H1 (cell line): Measurements from ENCODE around the gene RPS6KA5. TPM values are rescaled to one million over a fixed set of nuclear protein-coding genes. Genes with fewer than 3 reads are reported as not detected.

Experiments used
- CTCF ChIA-PET: fragments of 300-600 bp; sonication (Branson Sonifier 250); formaldehyde crosslinking; loops from one replicate; lab custom pipeline; 2021; ENCODE audit not compliant: partially characterized antibody; lab: Charles Lee
- POLR2A ChIA-PET: fragments of 300-600 bp; sonication (Branson Sonifier 250); formaldehyde crosslinking; loops from one replicate; lab custom pipeline; 2021; ENCODE audit warnings: inconsistent platforms; ENCODE audit not compliant: partially characterized antibody; lab: Charles Lee
- DNase-seq, 2 experiments: peaks; one replicate each; pipeline versions ENCODE4 v3.0.0 to v3.0.0-alpha.2; 2010 to 2022; ENCODE audit warnings: low spot score in 2 of 2, low read depth in 1 of 2, mixed read lengths in 1 of 2
- FAIRE-seq: peaks from 2 replicates; lab custom pipeline; 2011; peaks lifted over from hg19 to GRCh38; lab: Jason Lieb, UNC
- H2AFZ ChIP-seq: 2 replicates; pipeline ENCODE4 v1.8.1; 2012; ENCODE audit warnings: low read length, inconsistent platforms
- H2AK5ac ChIP-seq: 2 replicates; pipeline ENCODE4 v1.6.1; 2013; ENCODE audit warnings: low read depth, low read length
- H2BK120ac ChIP-seq: replicated peaks from 2 replicates; pipeline ENCODE3; 2013; ENCODE audit warnings: low read depth, low read length, inconsistent platforms
- H2BK12ac ChIP-seq: 2 replicates; pipeline ENCODE4 v1.6.1; 2013; ENCODE audit warnings: low read depth, low read length
- H2BK15ac ChIP-seq: 2 replicates; pipeline ENCODE4 v1.6.1; 2013; ENCODE audit warnings: low read length
- H2BK20ac ChIP-seq: 2 replicates; pipeline ENCODE4 v1.6.1; 2013; ENCODE audit warnings: low read length
- H2BK5ac ChIP-seq: 2 replicates; pipeline ENCODE4 v1.6.1; 2013; ENCODE audit warnings: low read depth, low read length
- H3K14ac ChIP-seq: 2 replicates; pipeline ENCODE4 v1.6.1; 2013; ENCODE audit warnings: inconsistent platforms; ENCODE audit not compliant: insufficient read length
- H3K18ac ChIP-seq: 2 replicates; pipeline ENCODE4 v1.6.1; 2013; ENCODE audit warnings: low read length; ENCODE audit errors: extremely low read depth
- H3K23ac ChIP-seq: 2 replicates; pipeline ENCODE4 v1.6.1; 2013; ENCODE audit warnings: inconsistent platforms; ENCODE audit not compliant: insufficient read length
- H3K23me2 ChIP-seq: 2 replicates; pipeline ENCODE4 v1.6.1; 2013; ENCODE audit warnings: low read depth, low read length
- H3K27ac ChIP-seq: 2 replicates; pipeline ENCODE4 v1.6.1; 2011; ENCODE audit warnings: low read depth, low read length, inconsistent platforms
- H3K27me3 ChIP-seq, 4 experiments: replicated peaks in 1 of 4; 1 replicate in 1 of 4; 2 replicates in 3 of 4; pipeline versions ENCODE4 v1.6.1 to v1.8.1; 2011 to 2013; ENCODE audit warnings: low read length in 3 of 4, mild to moderate bottlenecking in 3 of 4, inconsistent platforms in 2 of 4, mixed read lengths in 2 of 4, moderate library complexity in 1 of 4; ENCODE audit not compliant: control insufficient read depth in 3 of 4, insufficient read depth in 3 of 4; ENCODE audit errors: extremely low read depth in 1 of 4
- H3K36me3 ChIP-seq, 4 experiments: 2 replicates each; pipeline versions ENCODE4 v1.6.1 to v1.8.1; 2011 to 2013; ENCODE audit warnings: mild to moderate bottlenecking in 4 of 4, low read length in 3 of 4, moderate library complexity in 2 of 4, control low read depth in 1 of 4, inconsistent platforms in 1 of 4; ENCODE audit not compliant: insufficient read depth in 4 of 4, control insufficient read depth in 2 of 4
- H3K4ac ChIP-seq: replicated peaks from 2 replicates; pipeline ENCODE3; 2013; ENCODE audit warnings: low read length, low read depth, mixed read lengths, inconsistent platforms; ENCODE audit not compliant: insufficient read length
- H3K4me1 ChIP-seq, 4 experiments: replicated peaks in 1 of 4; 1 replicate in 1 of 4; 2 replicates in 3 of 4; pipeline versions ENCODE4 v1.6.1 to v1.8.1; 2011 to 2013; ENCODE audit warnings: low read length in 3 of 4, inconsistent platforms in 2 of 4, mixed read lengths in 1 of 4; ENCODE audit not compliant: insufficient read depth in 4 of 4, control insufficient read depth in 3 of 4
- H3K4me2 ChIP-seq, 2 experiments: 2 replicates each; pipeline versions ENCODE4 v1.6.1 to v1.8.1; 2011 to 2013; ENCODE audit warnings: low read depth in 2 of 2, low read length in 2 of 2, control low read depth in 1 of 2, inconsistent platforms in 1 of 2, mild to moderate bottlenecking in 1 of 2; ENCODE audit not compliant: insufficient read depth in 1 of 2
- H3K4me3 ChIP-seq, 4 experiments: fragments of 200-600, 300-600 bp in 1 of 4; sonication (generic), shearing (Covaris generic), sonication (Bioruptor Twin) in 1 of 4; 2 replicates each; pipeline versions ENCODE4 v1.5.1 to v1.8.1; 2011 to 2016; ENCODE audit warnings: low read length in 4 of 4, low read depth in 3 of 4, control low read depth in 2 of 4, inconsistent platforms in 2 of 4, mild to moderate bottlenecking in 2 of 4, mixed read lengths in 1 of 4, moderate library complexity in 1 of 4; ENCODE audit not compliant: insufficient read depth in 2 of 4; ENCODE audit errors: extremely low read depth in 1 of 4
- H3K56ac ChIP-seq: replicated peaks from 2 replicates; pipeline ENCODE3; 2013; ENCODE audit warnings: low read depth, mild to moderate bottlenecking, mixed read lengths, low read length, inconsistent platforms; ENCODE audit not compliant: insufficient read length
- H3K79me1 ChIP-seq: 2 replicates; pipeline ENCODE4 v1.6.1; 2013; ENCODE audit warnings: low read depth, low read length, control low read depth
- H3K79me2 ChIP-seq, 2 experiments: 2 replicates each; pipeline versions ENCODE4 v1.6.1 to v1.8.1; 2012 to 2013; ENCODE audit warnings: low read length in 2 of 2, mild to moderate bottlenecking in 2 of 2, inconsistent platforms in 1 of 2; ENCODE audit not compliant: insufficient read depth in 2 of 2, control insufficient read depth in 1 of 2
- H3K9ac ChIP-seq, 4 experiments: replicated peaks in 1 of 4; 1 replicate in 1 of 4; 2 replicates in 3 of 4; pipeline versions ENCODE4 v1.6.1 to v1.8.1; 2011 to 2013; ENCODE audit warnings: low read depth in 3 of 4, low read length in 3 of 4, control low read depth in 2 of 4, mild to moderate bottlenecking in 2 of 4, moderate library complexity in 2 of 4, inconsistent platforms in 1 of 4; ENCODE audit errors: extremely low read depth in 1 of 4
- H3K9me3 ChIP-seq, 2 experiments: 2 replicates each; pipeline versions ENCODE4 v1.6.1 to v1.8.1; 2012 to 2013; ENCODE audit warnings: mild to moderate bottlenecking in 2 of 2, moderate library complexity in 2 of 2, control low read depth in 1 of 2, inconsistent platforms in 1 of 2, low read depth in 1 of 2, low read length in 1 of 2, mixed read lengths in 1 of 2; ENCODE audit not compliant: insufficient read depth in 2 of 2
- H4K20me1 ChIP-seq, 2 experiments: replicated peaks in 1 of 2; 2 replicates each; pipeline versions ENCODE3 to v1.8.1; 2011 to 2013; ENCODE audit warnings: inconsistent platforms in 2 of 2, low read length in 2 of 2, mild to moderate bottlenecking in 1 of 2; ENCODE audit not compliant: insufficient read depth in 2 of 2, control insufficient read depth in 1 of 2
- H4K5ac ChIP-seq: 2 replicates; pipeline ENCODE4 v1.6.1; 2013; ENCODE audit warnings: low read length, low read depth, mixed read lengths, inconsistent platforms; ENCODE audit not compliant: insufficient read length
- H4K8ac ChIP-seq: 2 replicates; pipeline ENCODE4 v1.8.0; 2013; ENCODE audit warnings: mild to moderate bottlenecking, moderate library complexity, low read length, inconsistent platforms; ENCODE audit not compliant: insufficient read depth; ENCODE audit errors: extremely low read depth
- H4K91ac ChIP-seq: replicated peaks from 2 replicates; pipeline ENCODE3; 2013; ENCODE audit warnings: low read length, mixed read lengths, inconsistent platforms; ENCODE audit not compliant: insufficient read length
- BACH1 ChIP-seq: IDR thresholded peaks from 2 replicates; pipeline ENCODE4 v1.6.1; 2012; ENCODE audit warnings: low read length, improper control_type of control experiment
- CBX8 ChIP-seq: fragments of 300-800, 300-1000 bp; sonication (generic); IDR thresholded peaks from 2 replicates; pipeline ENCODE4 v1.7.1; 2016; ENCODE audit warnings: low read depth, low read length, borderline replicate concordance
- CHD1 ChIP-seq: IDR thresholded peaks from 2 replicates; pipeline ENCODE4 v1.6.1; 2012; ENCODE audit warnings: low read depth, low read length, improper control_type of control experiment
- CTBP2 ChIP-seq: IDR thresholded peaks from 2 replicates; pipeline ENCODE4 v1.7.0; 2011; ENCODE audit warnings: borderline replicate concordance, mild to moderate bottlenecking, moderate library complexity, mixed read lengths, low read length; ENCODE audit not compliant: insufficient read depth, insufficient read length
- GTF2F1 ChIP-seq: IDR thresholded peaks from 2 replicates; pipeline ENCODE4 v1.6.1; 2012; ENCODE audit warnings: low read depth, low read length, improper control_type of control experiment, borderline replicate concordance
- HDAC2 ChIP-seq, 2 experiments: fragments of 300-600 bp in 1 of 2; sonication (generic) in 1 of 2; IDR thresholded peaks; 2 replicates each; pipeline ENCODE4 v1.6.1; 2011 to 2012; ENCODE audit warnings: low read depth in 2 of 2, low read length in 2 of 2, mild to moderate bottlenecking in 2 of 2, moderate library complexity in 2 of 2, borderline replicate concordance in 1 of 2, inconsistent platforms in 1 of 2
- PHF8 ChIP-seq: fragments of 200-600 bp; sonication (generic); conservative IDR thresholded peaks from 2 replicates; pipeline ENCODE4 v1.7.1; 2012; ENCODE audit warnings: low read depth, mild to moderate bottlenecking, inconsistent platforms, low read length, moderate library complexity
- SIN3A ChIP-seq, 2 experiments: IDR thresholded peaks in 1 of 2; conservative IDR thresholded peaks in 1 of 2; 2 replicates each; pipeline ENCODE4 v1.6.1; 2011 to 2012; ENCODE audit warnings: low read length in 2 of 2, improper control_type of control experiment in 1 of 2, low read depth in 1 of 2, mild to moderate bottlenecking in 1 of 2
- SIX5 ChIP-seq: IDR thresholded peaks from 2 replicates; pipeline ENCODE4 v1.6.1; 2011; ENCODE audit warnings: mild to moderate bottlenecking, low read depth, low read length
- SUZ12 ChIP-seq: fragments of 200-600 bp; sonication (generic); IDR thresholded peaks from 2 replicates; pipeline ENCODE4 v1.6.1; 2012; ENCODE audit warnings: mild to moderate bottlenecking, inconsistent platforms, low read length, moderate library complexity, mixed read lengths
- YY1 ChIP-seq: IDR thresholded peaks from 2 replicates; pipeline ENCODE4 v1.6.1; 2011; ENCODE audit warnings: low read depth, mild to moderate bottlenecking, low read length
- WGBS, 2 experiments: shearing (Covaris generic) in 1 of 2; methylation state at CpG; one replicate each; pipeline versions ENCODE4 v1.1.6 to v1.1.7; 2013 to 2015; ENCODE audit warnings: low lambda C conversion rate in 2 of 2, mixed read lengths in 2 of 2, inconsistent platforms in 1 of 2, low coverage in 1 of 2, missing lambda C conversion rate in 1 of 2; ENCODE audit not compliant: insufficient replicate concordance in 2 of 2, insufficient coverage in 1 of 2, insufficient read length in 1 of 2; ENCODE audit errors: extremely low coverage in 1 of 2, missing lambda C conversion rate in 1 of 2; 5-methylcytosine and 5-hydroxymethylcytosine counted together
- polyA plus RNA-seq, 7 experiments: library from polyadenylated mRNA; depleted of rRNA in 3 of 7; stranded (reverse) in 5 of 7; unstranded in 2 of 7; fragments of >200 nt in 5 of 7; fragments of 200-250 nt in 2 of 7; gene quantifications; 1 replicate in 5 of 7; 2 replicates in 1 of 7; 4 replicates in 1 of 7; pipeline versions ENCODE4 v1.2.1 to v1.2.3, GENCODE V29; 2011 to 2013; ENCODE audit warnings: missing spikeins in 2 of 7, mixed read lengths in 2 of 7
- total RNA-seq: library from RNA; stranded (reverse); fragmentation: NEBNext Ultra II Directional; extraction: Animal tissue kit (Norgen Biotek cat#: 25700); gene quantifications from 2 replicates; pipeline ENCODE4 v1.2.1, GENCODE V29; 2021

The RPS6KA5 gene
- total and polyA plus RNA-seq, 2 of the 8 experiments (the other 6 are each of a cell fraction or from before 2014, with no cell fraction given), result 0.85 to 3.1 TPM

- Histone ChIP-seq H3K79me1 (no peaks in the 10 kb centered on the region), H3K4me2 (no peak overlapping the region), H3K18ac (no peak overlapping the region), H2AK5ac (no peak overlapping the region), H3K9me3 (no peaks in the 10 kb centered on the region), H3K56ac (no peak overlapping the region), H3K23ac (no peak overlapping the region), H3K4me1 (no peaks in the 10 kb centered on the region), H4K91ac (no peak overlapping the region), H2BK20ac (no peak overlapping the region), H4K5ac (no peak overlapping the region), H3K4ac (no peak overlapping the region), H4K20me1 (no peaks in the 10 kb centered on the region), H3K14ac (no peak overlapping the region), H3K23me2 (no peaks in the 10 kb centered on the region), H2BK12ac (no peak overlapping the region), H3K27ac (no peak overlapping the region), H2BK15ac (no peak overlapping the region), H3K4me3 (no peak overlapping the region), H3K9ac (no peak overlapping the region), H2BK120ac (no peak overlapping the region), H3K27me3 (no peaks in the 10 kb centered on the region), H4K8ac (no peak overlapping the region), H2BK5ac (no peak overlapping the region), H2AFZ (no peak overlapping the region), H3K79me2 (no peaks in the 10 kb centered on the region), H3K36me3 (no peaks in the 10 kb centered on the region)
- DNase-seq (no peak), FAIRE-seq (no peak)
- WGBS, 2 experiments, result 94% methylated on average over 2 of the region's 2 CpGs; no CpG with 5 or more reads in 1 of the 2 experiments
- POLR2A ChIA-PET, result interaction anchor here (1.4 kb wide), 1 partner anchor 24 kb away, joined by 3 read pairs; no protein-coding TSS in a partner anchor
- CTCF ChIA-PET, result interaction anchor here (0.6 to 2.4 kb wide), 5 partner anchors 12 to 134 kb away, joined by 3 to 7 read pairs (median 3); no protein-coding TSS in a partner anchor
- TF ChIP-seq SIN3A (conservative IDR thresholded peaks at IDR 0.05 in 1 of 2, IDR thresholded peaks at IDR 0.05 in 1 of 2; ENCODE audit: low read depth in 1 of 2, low read length in 2 of 2) (no peak), HDAC2 (IDR thresholded peaks at IDR 0.05; ENCODE audit: borderline replicate concordance in 1 of 2, low read depth in 2 of 2, low read length in 2 of 2) (no peak), CBX8 (no peak), SUZ12 (no peak), GTF2F1 (no peak), CHD1 (no peak), CTBP2 (no peak), YY1 (no peak), PHF8 (no peak), BACH1 (no peak), SIX5 (no peak)
Observed at GRCh38 chr14:91036741-91037469, 23.5 kb downstream of the RPS6KA5 start.
